ENCODE data around the gene LSM14B. TPM values are rescaled to one million over a fixed set of nuclear protein-coding genes. Genes with fewer than 3 reads are reported as not detected.

LSM14B gene
- total and polyA plus RNA-seq, 7 experiments from 2014 or later, result 1.4 to 61.5 (median 41.7) TPM

GRCh38 chr20:62183426-62184142, 61.3 kb downstream of the LSM14B start:
- CTCF ChIA-PET, result no interaction called here
- H3K27me3 ChIP-seq (ENCODE audit: control insufficient read depth in 2 of 2, insufficient read depth in 2 of 2, low read length in 2 of 2), result no peaks in the 10 kb centered on the region
- POLR2A ChIA-PET, result interaction anchor here (1.0 to 1.3 kb wide), 2 partner anchors 56 to 61 kb away, joined by 3 read pairs; partner anchors contain the start of gene LSM14B
- Mint-ChIP-seq H3K27me3 (no peaks in the 10 kb centered on the region), H3K9me3 (no peaks in the 10 kb centered on the region), H3K36me3 (peaks cover 0 to 8% (median 0%) of the 10 kb centered on the region in 5 donors), H3K27ac (peak overlapping the region; percentile 90 to 96 (median 94)), H3K4me1 (peaks cover 15 to 56% (median 46%) of the 10 kb centered on the region in 7 donors), H3K4me3 (peak overlapping the region; percentile 84 to 95 (median 90))
- DNase-seq (no peak), ATAC-seq (no peak)
- intact Hi-C loops (cut with micrococcal nuclease), result loop anchor here (1.0 to 2.0 kb wide), 4 partner anchors 55 to 203 kb away; partner anchors contain the start of genes LSM14B (in 1 of the 2), OSBPL2 (in 1 of the 2) and RPS21 (in 1 of the 2)
- H3K27ac ChIP-seq (ENCODE audit: low read depth, low read length), result peak overlapping the region; percentile 92
- peaks cover 9 to 16% of the 10 kb centered on the region in 2 donors for H3K4me1 ChIP-seq (ENCODE audit: control insufficient read depth in 2 of 2, insufficient read depth in 2 of 2, low read length in 2 of 2)
- H3K9me3 ChIP-seq (ENCODE audit: control insufficient read depth in 2 of 3, low read length in 3 of 3), result no peaks in the 10 kb centered on the region
- peaks cover 0 to 8% (median 0%) of the 10 kb centered on the region in 3 experiments for H3K36me3 ChIP-seq (ENCODE audit: control insufficient read depth in 2 of 3, insufficient read depth in 3 of 3, low read length in 3 of 3)
- H3K4me3 ChIP-seq (ENCODE audit: low read length), result peak overlapping the region; percentile 87

Other genes with a start within 250 kb of the LSM14B start
- 10 to 100 TPM; 19.8 to 43.7 (median 23.7) TPM for gene TAF4, start 56.6 kb upstream of the LSM14B start, total RNA-seq
- gene TAF4, start 56.6 kb upstream of the LSM14B start, polyA plus RNA-seq, result 1 to 10 TPM in 1 of 2 donors, under 1 TPM in 1; 0.74 to 2.3 TPM
- gene PSMA7, start 20.9 kb downstream of the LSM14B start, total RNA-seq, result 100 to 1,000 TPM; 125 to 301 (median 165) TPM
- gene PSMA7, start 20.9 kb downstream of the LSM14B start, polyA plus RNA-seq, result 100 to 1,000 TPM; 377 to 406 TPM
- gene SS18L1, start 21.3 kb downstream of the LSM14B start, total RNA-seq, result 10 to 100 TPM; 17.8 to 26.7 (median 22.6) TPM
- gene SS18L1, start 21.3 kb downstream of the LSM14B start, polyA plus RNA-seq, result under 1 TPM; 0.47 to 0.54 TPM
- gene MTG2, start 60.6 kb downstream of the LSM14B start, total RNA-seq, result 10 to 100 TPM; 20.4 to 51.5 (median 41.8) TPM
- 10 to 100 TPM; 18.2 to 31.8 TPM for gene MTG2, start 60.6 kb downstream of the LSM14B start, polyA plus RNA-seq
- not detected for gene HRH3, start 97.8 kb downstream of the LSM14B start, total RNA-seq
- not detected for gene HRH3, start 97.8 kb downstream of the LSM14B start, polyA plus RNA-seq
- 10 to 100 TPM; 37.6 to 80.8 (median 69.3) TPM for gene OSBPL2, start 116.0 kb downstream of the LSM14B start, total RNA-seq
- 10 to 100 TPM; 14.6 to 23.4 TPM for gene OSBPL2, start 116.0 kb downstream of the LSM14B start, polyA plus RNA-seq
- gene ADRM1, start 180.5 kb downstream of the LSM14B start, total RNA-seq, result 100 to 1,000 TPM in 1 of 5 experiments, 10 to 100 TPM in 4; 51.3 to 117 (median 55.0) TPM
- 10 to 100 TPM; 73.7 to 99.9 TPM for gene ADRM1, start 180.5 kb downstream of the LSM14B start, polyA plus RNA-seq
- 1 to 10 TPM in 1 of 5 experiments, under 1 TPM in 4; 0.05 to 1.3 (median 0.57) TPM for gene LAMA5, start 244.8 kb downstream of the LSM14B start, total RNA-seq
- not detected for gene LAMA5, start 244.8 kb downstream of the LSM14B start, polyA plus RNA-seq